Kidney (tissue), 14 donors: ENCODE data around the gene SEMA5B. TPM values are rescaled to one million over a fixed set of nuclear protein-coding genes. Genes with fewer than 3 reads are reported as not detected.

Source experiments
- DNase-seq, 5 donors: peaks; one replicate each; pipeline ENCODE4 v3.0.0-alpha.2; 2013 to 2020
- FAIRE-seq: peaks from 2 replicates; lab custom pipeline; 2012; peaks lifted over from hg19 to GRCh38; lab: Jason Lieb, UNC
- H3K27ac ChIP-seq, 2 donors: one replicate each; pipeline ENCODE4 v1.7.0; 2013; ENCODE audit warnings: low read depth in 2 of 2, low read length in 2 of 2, inconsistent platforms in 1 of 2
- H3K27me3 ChIP-seq: one replicate; pipeline ENCODE4 v1.7.1; 2013; ENCODE audit warnings: low read length, inconsistent platforms; ENCODE audit not compliant: control insufficient read depth, insufficient read depth
- H3K36me3 ChIP-seq, 3 donors: one replicate each; pipeline versions ENCODE4 v1.7.0 to v1.7.1; 2013; ENCODE audit warnings: low read length in 3 of 3, control low read depth in 1 of 3, inconsistent platforms in 1 of 3; ENCODE audit not compliant: insufficient read depth in 3 of 3, control insufficient read depth in 2 of 3
- H3K4me1 ChIP-seq, 3 donors: one replicate each; pipeline versions ENCODE4 v1.7.0 to v1.7.1; 2013; ENCODE audit warnings: low read length in 3 of 3, inconsistent platforms in 1 of 3, low read depth in 1 of 3; ENCODE audit not compliant: control insufficient read depth in 2 of 3, insufficient read depth in 2 of 3
- H3K4me3 ChIP-seq, 3 donors: one replicate each; pipeline versions ENCODE4 v1.7.0 to v1.8.1; 2013; ENCODE audit warnings: low read length in 3 of 3, control low read depth in 1 of 3, inconsistent platforms in 1 of 3
- H3K9ac ChIP-seq, 3 donors: one replicate each; pipeline versions ENCODE4 v1.7.0 to v1.7.1; 2013; ENCODE audit warnings: low read length in 3 of 3, control low read depth in 1 of 3, inconsistent platforms in 1 of 3
- H3K9me3 ChIP-seq, 3 donors: one replicate each; pipeline versions ENCODE4 v1.7.0 to v1.7.1; 2013; ENCODE audit warnings: low read length in 3 of 3, control low read depth in 1 of 3, inconsistent platforms in 1 of 3; ENCODE audit not compliant: control insufficient read depth in 2 of 3, insufficient read depth in 1 of 3
- intact Hi-C: fragments of 100-400 bp; cut with DNase I; formaldehyde crosslinking; loops from one replicate; pipeline ENCODE4 v1.11.1; 2022
- polyA plus RNA-seq: library from polyadenylated mRNA; stranded (reverse); fragments of 350-450 nt; fragmentation: Illumina TruSeq; extraction: RNeasy Lipid Tissue Mini Kit (QIAGEN cat#74804); gene quantifications from one replicate; pipeline ENCODE4 v1.2.3, GENCODE V29; 2014; ENCODE audit warnings: low read depth, low replicate concordance; ENCODE audit not compliant: insufficient read depth
- total RNA-seq: library from RNA; stranded (reverse); fragmentation: NEBNext Ultra II Directional; extraction: Animal tissue kit (Norgen Biotek cat#: 25700); gene quantifications from one replicate; pipeline ENCODE4 v1.2.1, GENCODE V29; 2021
- TF ChIP-seq, protein P1 (sequence below): IDR thresholded peaks from 3 replicates; pipeline ENCODE4 v1.5.1; 2012; ENCODE audit warnings: mild to moderate bottlenecking, moderate library complexity, borderline replicate concordance; ENCODE audit not compliant: insufficient read depth; ENCODE audit errors: extremely low read depth
- donor health status: control.
- donor health status: control.
- donor health status: control.
- donor health status: control.
- donor health status: control.
- donor health status: DM: yes; HTN: yes; CAD: no.
- donor health status: Normal renal cell carcinoma (clear cell type).

The SEMA5B gene
- total and polyA plus RNA-seq, 2 donors from 2014 or later, result 6.6 to 8.4 TPM

DNA sequence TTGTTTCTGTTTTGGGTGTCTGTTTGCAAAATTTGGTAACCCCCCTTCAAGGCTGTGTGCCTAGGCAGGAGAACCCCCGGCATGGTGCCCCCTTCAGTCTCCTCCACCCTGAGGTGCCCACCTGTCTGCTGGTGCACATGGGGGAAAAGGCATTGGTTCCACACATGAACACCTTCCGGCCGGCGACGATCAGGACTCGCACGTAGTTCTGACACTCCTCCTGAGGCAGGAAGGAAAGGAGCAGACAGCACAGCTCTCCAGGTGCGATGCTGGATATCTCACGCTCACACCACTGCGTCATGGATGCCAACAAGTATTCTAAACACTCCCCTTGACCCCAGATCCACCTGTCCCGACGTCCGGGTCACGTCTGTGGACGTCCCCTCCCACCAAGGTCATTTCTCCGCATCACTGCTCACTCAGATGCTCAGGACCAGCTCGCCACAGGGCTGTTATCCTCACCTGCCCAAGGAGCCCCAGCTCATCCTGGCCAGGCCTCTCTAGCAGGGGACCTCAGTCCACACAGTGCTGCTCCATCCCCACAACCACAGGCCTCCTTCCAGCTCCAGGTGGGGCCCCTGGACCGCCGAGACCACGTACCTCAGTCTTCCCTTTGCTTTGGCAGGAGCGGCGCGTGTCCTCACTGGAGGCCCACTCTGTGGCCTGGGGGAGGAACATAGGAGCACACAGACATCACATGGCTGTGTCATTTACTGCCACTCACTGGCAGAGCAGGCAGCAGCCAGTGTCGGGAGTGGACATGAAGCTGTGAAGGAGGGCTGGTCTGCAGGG, 99.0 kb downstream of the SEMA5B start:
- Histone ChIP-seq H3K27ac (no peak overlapping the region), H3K4me1 (no peaks in the 10 kb centered on the region), H3K27me3 (no peaks in the 10 kb centered on the region), H3K4me3 (no peak overlapping the region), H3K9me3 (no peaks in the 10 kb centered on the region), H3K36me3 (no peaks in the 10 kb centered on the region), H3K9ac (no peak overlapping the region)
- intact Hi-C loops, result no loop called here
- TF ChIP-seq, protein P1, sequence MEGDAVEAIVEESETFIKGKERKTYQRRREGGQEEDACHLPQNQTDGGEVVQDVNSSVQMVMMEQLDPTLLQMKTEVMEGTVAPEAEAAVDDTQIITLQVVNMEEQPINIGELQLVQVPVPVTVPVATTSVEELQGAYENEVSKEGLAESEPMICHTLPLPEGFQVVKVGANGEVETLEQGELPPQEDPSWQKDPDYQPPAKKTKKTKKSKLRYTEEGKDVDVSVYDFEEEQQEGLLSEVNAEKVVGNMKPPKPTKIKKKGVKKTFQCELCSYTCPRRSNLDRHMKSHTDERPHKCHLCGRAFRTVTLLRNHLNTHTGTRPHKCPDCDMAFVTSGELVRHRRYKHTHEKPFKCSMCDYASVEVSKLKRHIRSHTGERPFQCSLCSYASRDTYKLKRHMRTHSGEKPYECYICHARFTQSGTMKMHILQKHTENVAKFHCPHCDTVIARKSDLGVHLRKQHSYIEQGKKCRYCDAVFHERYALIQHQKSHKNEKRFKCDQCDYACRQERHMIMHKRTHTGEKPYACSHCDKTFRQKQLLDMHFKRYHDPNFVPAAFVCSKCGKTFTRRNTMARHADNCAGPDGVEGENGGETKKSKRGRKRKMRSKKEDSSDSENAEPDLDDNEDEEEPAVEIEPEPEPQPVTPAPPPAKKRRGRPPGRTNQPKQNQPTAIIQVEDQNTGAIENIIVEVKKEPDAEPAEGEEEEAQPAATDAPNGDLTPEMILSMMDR, result no peak
- FAIRE-seq, result no peak
- DNase-seq, result no peak

DNA sequence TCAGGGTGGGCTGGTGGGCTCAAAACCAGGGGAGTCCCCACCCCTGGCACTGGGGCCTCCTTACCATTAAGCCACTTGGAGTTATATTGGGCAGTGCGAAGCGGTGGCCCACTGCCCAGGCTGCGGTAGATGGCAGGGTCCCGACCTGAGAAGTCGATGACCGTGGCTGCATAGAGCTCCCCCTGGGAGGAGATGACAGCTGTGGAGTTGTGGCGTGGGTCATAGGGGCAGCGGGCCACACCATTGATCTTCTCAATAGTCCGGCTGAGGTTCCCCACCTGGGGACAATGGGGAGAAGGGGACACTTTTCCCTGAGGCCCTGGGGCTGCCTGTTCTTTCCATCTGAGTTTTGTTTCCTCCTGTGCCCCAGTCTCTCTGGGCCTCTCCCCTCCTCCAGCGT, 99.8 kb downstream of the SEMA5B start:
- no peak for FAIRE-seq
- Histone ChIP-seq H3K27me3 (no peaks in the 10 kb centered on the region), H3K4me3 (no peak overlapping the region), H3K36me3 (no peaks in the 10 kb centered on the region), H3K9ac (no peak overlapping the region), H3K27ac (no peak overlapping the region), H3K4me1 (no peaks in the 10 kb centered on the region), H3K9me3 (no peaks in the 10 kb centered on the region)
- intact Hi-C loops, result no loop called here
- TF ChIP-seq, protein P1, result no peak
- no peak for DNase-seq

DNA sequence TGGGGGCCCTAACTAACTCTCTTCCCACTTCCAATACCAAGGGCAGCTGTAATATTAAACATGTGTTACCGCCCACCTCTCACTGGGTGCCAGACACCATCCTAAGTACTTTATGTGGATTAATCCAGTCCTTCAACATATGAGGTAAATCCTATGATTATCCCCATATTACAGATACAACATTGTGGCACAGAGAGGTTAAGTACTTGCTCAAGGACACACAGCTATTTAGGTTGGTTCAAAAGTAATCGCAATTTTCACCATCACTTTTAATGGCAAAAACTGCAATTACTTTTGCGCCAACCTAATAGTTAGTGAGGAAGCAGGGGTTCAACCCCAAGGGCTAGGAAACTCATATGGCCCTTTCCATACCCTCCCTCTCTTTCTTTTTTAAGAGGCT, 100.8 kb downstream of the SEMA5B start:
- intact Hi-C loops, result no loop called here
- peaks cover 3% of the 10 kb centered on the region for H3K27me3 ChIP-seq

More for the DNA sequence above, 100.8 kb downstream of the SEMA5B start:
- Histone ChIP-seq H3K27ac (no peak overlapping the region), H3K36me3 (no peaks in the 10 kb centered on the region), H3K9me3 (no peaks in the 10 kb centered on the region), H3K4me3 (no peak overlapping the region), H3K4me1 (peaks cover 0 to 3% (median 0%) of the 10 kb centered on the region in 3 donors), H3K9ac (no peak overlapping the region)
- DNase-seq (no peak), FAIRE-seq (no peak)
- TF ChIP-seq, protein P1, result no peak
